GM18868 (cell line): ENCODE results near the gene ZMIZ1.
"Not testable (repeated sequence)": the region's sequence is repeated elsewhere in the genome, so short reads cannot be mapped to it uniquely, and the experiment has no call there.

Experiments
- ATAC-seq: cut with Tn5 transposase; IDR thresholded peaks from one replicate; pipeline ENCODE4 v1.9.1; 2021; ENCODE audit warnings: mild to moderate bottlenecking, moderate library complexity; ENCODE audit not compliant: unreplicated experiment

Gene ZMIZ1

GRCh38 chr10:79030705-79031104 is 38.1 kb upstream of the ZMIZ1 start:
- no peak for ATAC-seq

DNA sequence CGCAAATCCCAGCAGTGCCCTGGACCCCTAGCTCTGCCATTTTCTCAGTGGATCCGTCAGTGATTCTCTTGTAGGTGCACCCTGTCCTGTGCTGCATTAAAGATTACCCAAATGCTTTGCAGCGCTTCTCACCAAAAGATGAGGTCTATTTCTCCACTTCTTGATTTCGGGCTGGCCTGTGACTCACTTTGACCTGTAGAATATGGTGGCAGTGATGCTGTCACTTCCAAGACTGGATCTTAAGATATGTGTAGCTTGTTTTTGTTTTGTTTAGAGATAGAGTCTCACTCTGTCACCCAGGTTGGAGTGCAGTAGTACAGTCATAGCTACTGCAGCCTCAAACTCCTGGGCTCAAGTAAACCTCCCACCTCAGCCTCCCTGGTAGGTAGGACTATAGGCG is 37.0 kb upstream of the ZMIZ1 start:
- no peak for ATAC-seq

DNA sequence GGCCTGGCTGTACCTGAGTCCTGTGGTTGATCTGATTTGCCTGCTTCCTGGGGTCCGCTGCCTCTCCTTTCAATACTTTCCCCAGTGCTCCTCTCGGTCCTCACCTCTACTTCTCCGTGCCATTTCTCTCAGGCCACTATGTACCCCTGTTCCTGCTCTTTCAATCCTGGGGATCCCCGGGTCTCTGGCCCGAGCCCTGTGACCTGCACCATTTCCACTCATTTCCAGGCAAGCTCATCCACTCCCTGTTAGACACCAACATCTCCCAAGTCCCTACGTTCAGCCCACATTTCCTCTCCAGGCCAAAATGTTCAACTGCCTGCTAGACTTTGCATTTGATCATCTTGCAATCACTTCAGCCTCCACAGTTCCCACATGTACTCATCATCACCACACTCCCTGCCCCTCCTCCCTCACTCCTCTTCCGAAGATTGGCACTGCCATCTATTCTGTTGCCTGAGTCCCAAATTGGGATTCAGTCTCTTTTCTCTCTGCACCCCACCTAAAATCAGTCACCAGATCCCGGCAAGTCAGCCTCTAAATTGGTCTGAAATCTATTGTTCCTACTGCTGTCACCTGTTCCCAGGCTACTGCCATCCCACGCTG is 34.4 kb upstream of the ZMIZ1 start:
- no peak for ATAC-seq

- not testable (repeated sequence) for ATAC-seq
Measured at GRCh38 chr10:79036416-79036815, 32.4 kb upstream of the ZMIZ1 start.

DNA sequence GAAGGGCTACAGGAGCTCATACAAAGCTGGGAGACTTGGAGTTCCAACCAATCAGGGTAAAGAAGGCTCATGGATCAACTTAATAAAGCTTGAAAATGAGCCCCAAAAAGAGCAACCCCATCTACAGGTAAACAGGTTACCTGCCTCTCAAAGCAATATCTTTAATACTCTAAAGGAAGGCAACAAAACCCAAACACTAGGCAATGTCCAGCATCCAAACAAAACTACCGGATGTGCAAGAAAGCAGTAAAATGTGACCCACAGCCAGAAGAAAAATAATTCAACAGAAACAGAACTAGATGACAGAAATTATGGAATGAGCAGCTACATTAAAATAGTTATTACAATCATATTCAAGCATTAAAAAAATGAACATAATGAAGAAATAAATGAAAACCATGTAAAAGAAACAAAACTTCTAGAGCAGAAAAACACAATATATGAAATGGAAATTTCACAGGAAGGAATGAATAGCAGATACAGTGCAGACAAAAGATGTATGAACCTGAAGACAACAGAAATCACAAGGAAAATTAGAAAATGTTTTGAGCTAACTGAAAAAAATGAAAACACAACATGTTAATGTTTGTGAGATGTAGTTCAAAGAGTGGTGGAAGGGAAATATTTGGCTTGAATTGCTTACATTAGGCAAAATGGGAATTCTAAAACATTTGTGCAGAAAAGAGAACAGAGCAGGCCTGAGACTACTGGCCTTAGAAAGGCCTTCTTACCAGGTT is 30.5 kb upstream of the ZMIZ1 start:
- no peak for ATAC-seq

DNA sequence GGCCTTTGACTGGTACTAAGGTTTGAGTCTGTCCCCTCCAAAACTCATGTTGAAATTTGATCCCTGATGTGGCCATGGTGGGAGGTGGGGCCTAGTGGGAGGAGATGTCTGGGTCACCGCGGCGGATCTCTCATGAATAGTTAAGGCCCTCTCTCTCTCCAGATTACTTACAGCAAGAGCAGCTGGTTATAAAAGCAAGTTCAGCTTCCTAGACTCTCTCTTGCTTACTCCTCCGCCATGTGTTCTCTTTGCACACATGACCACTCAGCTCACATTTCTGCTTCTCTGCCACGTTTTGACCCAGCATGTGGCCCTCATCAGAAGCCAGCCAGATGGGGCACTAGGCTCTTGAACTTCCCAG is 29.9 kb upstream of the ZMIZ1 start:
- ATAC-seq = no peak

- no peak for ATAC-seq
Measured at GRCh38 chr10:79042639-79043411, 25.9 kb upstream of the ZMIZ1 start.

DNA sequence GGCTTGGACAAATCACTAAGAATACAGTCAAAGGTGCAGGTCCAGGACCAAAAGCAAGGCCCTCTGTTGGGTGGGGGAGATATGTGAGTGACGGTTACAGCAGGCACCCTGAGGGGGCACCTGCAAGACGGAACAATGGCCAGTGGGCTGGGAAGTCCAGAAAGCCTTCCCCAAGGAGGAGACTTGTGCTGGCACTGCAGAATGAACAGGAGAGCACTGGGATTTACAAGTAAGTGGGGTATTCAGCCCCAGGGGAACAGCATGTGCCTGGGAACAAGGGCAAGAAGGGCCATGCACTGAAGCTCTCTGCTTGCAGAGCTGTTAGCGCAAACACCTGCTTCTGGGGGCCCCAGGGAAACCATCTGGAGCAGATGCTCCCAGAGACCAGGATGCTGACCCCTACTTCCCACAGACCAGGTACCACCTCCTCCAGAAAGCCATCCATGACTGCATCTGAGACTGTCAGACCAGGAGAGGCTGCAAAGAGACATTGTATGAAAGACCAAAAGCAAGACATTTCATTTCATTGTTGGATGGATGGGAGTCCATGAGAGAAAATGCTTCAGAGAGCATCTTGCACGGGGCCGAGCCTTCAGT is 24.6 kb upstream of the ZMIZ1 start:
- ATAC-seq = no peak

GRCh38 chr10:79044846-79045245 is 23.9 kb upstream of the ZMIZ1 start:
- ATAC-seq = no peak

DNA sequence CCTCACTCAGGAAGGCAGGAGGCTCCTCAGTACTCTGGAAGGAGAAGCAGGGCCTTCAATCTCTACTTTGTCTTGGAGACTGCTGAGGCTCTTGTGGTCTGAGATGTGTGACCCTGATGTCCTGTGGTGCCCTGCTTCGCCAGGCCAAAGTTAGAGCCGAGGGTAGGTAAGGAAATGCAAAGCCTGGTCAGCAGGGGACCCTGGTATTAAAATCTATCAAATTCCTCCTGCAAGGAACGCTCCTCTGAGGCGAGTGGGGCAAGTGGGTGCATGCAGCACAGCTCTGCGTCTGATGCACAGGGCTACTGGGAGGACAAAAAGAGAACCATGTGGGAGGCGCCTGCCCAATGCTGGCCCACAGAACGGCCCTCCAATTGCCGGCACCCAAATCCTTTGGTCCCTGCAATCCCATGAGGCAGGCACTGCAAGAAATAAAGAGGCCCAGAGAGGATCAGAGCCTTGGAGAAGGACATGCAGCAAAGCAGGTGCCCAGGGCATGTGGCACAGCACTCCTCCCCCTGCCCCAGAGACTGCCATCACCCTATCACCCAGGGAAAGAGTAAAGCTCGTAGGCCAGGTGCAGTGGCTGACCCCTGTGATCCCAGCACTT is 23.1 kb upstream of the ZMIZ1 start:
- no peak for ATAC-seq

DNA sequence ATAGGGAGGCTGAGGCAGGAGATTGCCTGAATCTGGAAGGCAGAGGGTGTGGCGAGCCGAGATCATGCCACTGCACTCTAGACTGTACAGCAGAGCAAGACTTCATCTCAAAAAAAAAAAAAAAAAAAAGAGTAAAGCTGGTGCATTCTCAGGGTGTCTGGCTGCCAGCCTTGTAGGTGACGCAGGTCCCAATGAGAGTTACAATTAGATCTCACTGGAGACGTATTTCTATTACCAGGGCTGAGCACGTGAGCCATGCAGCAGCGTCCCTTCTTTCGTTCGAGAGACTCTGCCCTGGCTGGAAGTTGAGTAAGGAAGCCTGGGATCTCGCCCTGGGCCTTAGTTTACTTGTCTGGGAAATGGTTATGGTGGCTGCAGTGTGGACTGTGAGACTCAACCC is 22.4 kb upstream of the ZMIZ1 start:
- ATAC-seq = no peak

- no peak for ATAC-seq
Measured at GRCh38 chr10:79046741-79047583, 21.8 kb upstream of the ZMIZ1 start.

DNA sequence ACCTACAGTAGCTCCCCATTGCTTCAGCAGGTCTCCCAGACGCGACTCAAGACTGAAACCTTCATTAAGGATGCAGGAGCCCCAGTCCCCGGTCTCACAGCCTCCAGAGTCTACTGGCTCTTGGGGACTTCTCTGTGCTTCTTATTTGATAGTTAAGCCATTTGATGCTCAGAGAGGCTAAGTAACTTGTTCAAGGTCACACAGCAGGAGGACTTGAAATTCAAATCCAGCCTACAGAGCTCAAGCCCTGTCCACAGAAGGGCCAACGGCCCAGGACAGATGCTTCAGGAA is 21.2 kb upstream of the ZMIZ1 start:
- ATAC-seq = no peak

DNA sequence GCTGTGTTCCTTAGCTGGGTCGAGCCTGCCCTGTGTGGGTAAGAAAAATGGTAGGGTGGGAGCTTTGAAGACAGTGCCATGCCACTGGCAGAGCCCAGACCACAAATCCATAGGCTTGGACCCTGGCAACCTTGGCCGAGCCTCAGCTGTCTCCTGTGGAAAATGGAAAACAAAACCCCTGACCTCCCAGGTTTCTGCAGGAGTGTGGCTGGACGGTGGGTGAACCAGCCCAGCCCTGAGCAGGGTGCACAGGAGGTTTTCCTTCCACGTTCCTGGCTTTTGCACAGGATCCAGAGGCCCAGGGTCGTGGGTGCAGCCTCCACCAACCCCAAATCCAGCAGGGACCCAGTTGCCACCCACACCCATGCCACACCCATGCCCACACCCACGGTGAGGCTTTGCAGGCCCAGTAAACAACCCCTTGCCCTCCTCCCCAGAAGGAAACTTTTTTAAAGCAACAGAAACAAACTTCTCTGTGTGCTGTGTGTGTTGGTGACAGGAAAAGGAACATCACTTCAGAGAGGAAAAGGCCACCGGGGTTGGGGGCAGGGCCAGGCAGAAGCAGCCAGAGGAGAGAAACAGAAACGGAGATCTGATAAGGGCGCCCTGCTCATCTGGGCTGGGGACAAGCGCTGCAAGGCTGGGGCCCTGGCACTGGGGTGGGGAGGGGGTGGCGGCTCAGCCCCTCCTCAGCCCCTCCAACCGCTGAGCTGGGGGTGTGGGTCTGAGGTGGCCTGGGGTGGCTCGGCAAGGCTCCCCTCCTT is 20.7 kb upstream of the ZMIZ1 start:
- no peak for ATAC-seq

DNA sequence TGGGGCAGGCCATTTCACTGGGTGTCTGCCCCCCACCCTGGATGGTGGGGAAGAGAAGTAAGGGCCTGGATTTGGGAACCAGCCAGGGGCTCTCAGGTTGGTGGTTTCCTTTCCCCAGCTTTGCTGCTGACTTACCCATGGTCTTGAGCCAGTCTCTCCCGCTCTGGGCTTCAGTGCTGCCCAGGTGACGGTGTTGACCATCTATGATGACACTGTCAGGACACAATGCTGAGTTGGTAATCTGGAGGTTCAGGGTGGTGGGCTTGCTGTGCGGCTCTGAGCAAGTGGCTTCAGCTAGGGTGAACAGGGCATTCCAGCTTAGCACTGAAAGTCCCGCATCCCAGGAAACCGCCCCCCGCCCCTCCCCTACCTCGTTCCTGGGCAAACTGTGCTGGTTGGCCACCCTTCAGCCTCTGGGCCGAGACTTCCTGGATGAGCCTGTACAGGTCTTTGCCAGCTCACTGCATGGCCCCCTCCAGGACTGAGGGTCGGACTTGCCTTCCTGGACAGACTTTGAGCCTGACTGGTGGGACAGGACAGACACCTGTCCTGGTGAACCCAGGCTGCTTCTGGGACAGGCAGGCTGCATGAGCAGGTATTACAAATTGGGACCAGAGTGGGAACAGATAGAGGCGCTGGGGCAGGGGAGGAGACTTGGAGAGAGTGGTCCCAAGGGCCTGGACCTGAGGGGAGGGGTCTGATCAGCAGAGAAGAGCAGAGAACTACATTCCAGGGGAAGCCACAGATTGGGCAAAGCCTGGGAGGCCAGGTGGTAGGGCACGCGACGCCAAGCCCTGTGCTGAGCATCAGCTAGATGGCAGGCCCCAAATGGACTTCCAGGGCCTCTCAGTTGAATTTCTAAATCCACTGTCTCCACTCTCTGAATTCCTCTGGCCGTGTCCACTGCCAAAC is 19.9 kb upstream of the ZMIZ1 start:
- ATAC-seq = no peak

GRCh38 chr10:79049931-79050895 is 18.6 kb upstream of the ZMIZ1 start:
- no peak for ATAC-seq

DNA sequence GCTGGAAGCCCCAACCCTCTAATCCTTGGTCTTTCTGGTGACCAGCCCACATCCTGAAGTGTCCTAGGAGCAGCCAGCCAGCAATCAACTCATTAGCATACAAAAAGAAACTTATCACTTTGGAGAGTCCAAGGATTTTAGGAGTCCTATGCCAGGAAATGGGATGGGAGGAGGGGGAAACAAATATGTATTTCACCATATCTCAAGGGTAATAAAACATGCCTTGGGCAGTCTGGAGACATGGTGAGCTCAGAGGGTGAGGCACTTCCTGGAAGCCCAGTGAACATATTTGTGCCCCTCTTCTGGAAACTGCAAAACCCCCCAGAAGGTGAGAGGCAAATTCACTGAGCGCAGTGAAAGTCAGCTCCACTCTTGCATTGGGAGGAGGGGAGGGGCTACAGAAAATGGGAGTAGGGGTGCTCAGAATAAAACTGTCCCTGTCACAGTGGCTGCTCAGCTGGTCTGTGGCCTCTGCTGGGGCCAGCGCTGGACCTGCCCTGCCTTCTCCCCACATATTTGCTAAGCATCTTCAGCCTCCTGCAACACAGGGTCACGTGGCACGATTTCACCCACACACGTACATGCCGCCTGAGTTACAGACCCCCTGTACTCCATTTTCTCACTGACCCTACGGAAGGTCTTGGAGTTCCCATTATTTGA is 17.7 kb upstream of the ZMIZ1 start:
- ATAC-seq = no peak
